Stimulated activated CD4-positive, alpha-beta T cell treated with anti-CD3 and anti-CD28 coated beads, Interleukin-15, amount 100 ng/mL, for 24 hours (primary cell): ENCODE measurements around the gene PAQR9.
"Not testable (repeated sequence)": the region's sequence is repeated elsewhere in the genome, so short reads cannot be mapped to it uniquely, and the experiment has no call there.

Experiments
- DNase-seq: peaks from one replicate; pipeline ENCODE4 v3.0.0-alpha.2; 2020

The PAQR9 gene

GRCh38 chr3:142963516-142964448, at the start of gene PAQR9:
TSS of gene PAQR9 (minus strand) at chr3:142963674. CDS start at chr3:142963336, 338 bp downstream.
- peak; percentile 37 for DNase-seq

DNA sequence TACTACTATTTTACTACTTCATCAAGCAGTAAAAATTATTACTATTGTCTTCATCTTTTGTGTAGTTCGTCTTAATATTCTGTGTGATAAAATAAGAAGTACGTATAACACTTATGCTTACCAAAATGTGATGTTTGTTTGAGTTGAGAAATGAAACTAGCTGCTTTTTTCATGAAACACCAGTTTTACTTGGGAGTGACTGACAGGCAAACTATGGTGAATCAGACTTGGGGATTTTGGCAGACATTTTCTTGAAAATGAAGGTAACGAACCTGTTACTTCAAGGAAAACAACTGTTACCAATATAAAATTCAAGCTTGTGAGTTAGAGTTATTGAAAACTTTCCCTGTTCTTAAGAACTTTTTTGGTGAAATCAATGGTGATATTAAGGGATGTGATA, 48.2 kb upstream of the PAQR9 start:
- no peak for DNase-seq

- DNase-seq, result no peak
Observed at GRCh38 chr3:143010024-143010423, 46.5 kb upstream of the PAQR9 start.

DNA sequence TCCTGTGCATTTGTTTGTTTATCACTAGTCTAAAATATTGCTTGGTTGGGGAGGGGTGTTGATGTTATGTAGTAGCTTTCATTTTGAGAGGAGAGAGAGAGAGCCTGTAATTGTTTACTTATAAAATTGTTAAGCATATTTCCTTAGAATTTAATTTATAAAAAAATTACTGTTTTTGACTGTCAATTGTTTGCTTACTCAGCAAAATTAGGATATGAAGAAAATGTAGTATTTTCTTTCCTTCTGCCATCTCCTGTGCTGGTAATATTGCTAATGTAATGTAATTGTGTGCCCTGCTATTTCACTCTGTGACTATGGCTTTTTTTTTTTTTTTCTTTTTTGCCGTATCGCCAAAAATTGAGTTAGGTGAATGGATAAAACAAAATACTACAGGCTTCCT, 41.3 kb upstream of the PAQR9 start:
- no peak for DNase-seq

GRCh38 chr3:143002727-143003126, 39.3 kb upstream of the PAQR9 start:
- DNase-seq, result no peak

- DNase-seq, result peak; percentile 27
Observed at GRCh38 chr3:143002083-143002712, 38.7 kb upstream of the PAQR9 start.

DNA sequence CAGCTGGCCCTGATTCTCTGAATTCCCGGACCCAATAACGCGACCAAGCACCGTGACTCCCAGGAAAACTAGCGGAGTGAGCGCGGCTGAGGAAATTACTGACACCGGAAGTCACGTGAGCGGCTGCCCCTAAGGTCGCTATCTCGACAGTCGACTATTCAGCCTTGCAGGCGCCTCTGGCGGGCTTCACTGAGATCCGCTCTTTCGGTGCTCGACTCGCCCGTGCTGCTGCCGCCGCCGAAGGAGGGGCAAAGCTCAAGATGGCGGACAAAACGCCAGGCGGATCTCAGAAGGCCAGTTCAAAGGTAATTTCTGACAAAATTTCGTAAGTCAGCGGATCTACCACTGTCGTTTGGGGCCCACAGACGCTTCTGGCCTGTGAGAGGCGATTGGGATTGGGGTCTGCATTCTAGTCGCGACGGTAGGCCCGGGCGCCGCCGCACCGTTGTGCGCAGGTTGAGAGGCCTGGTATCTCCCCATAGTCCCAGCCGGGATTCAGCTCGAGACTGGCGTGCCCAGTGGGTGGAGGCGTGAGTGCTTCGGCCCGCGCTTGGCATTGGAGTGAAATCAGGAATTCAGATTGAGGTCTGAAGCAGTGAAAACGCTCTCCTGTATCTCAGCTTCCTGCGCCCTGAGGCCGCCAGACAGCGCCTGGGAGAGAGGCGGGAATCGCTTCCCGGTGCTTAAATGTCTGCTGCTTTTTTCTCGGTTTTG, 38.1 kb upstream of the PAQR9 start, which contains the start of gene U2SURP:
Gene U2SURP (plus strand): TSS at position 202 of the 714 bp plus-strand sequence. CDS start 59 bp downstream, at position 261.
- peak; percentile 94 for DNase-seq

DNA sequence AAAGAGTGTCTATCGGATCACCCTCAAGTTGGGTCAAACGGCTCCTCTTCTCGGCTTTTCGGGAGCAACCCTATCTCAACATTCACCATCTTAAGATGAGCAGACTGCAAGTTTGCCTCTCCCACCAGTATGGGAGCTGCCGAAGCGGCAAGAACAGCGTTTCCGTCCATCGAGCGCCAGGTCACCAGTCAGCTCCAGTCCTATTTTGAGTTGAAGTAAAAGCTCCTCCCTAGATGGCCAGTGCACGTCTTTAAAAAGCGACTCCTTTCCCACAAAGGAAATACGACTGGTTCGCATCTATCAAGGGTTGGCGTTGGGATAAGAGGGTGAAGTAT, 37.5 kb upstream of the PAQR9 start:
- DNase-seq, result no peak

DNA sequence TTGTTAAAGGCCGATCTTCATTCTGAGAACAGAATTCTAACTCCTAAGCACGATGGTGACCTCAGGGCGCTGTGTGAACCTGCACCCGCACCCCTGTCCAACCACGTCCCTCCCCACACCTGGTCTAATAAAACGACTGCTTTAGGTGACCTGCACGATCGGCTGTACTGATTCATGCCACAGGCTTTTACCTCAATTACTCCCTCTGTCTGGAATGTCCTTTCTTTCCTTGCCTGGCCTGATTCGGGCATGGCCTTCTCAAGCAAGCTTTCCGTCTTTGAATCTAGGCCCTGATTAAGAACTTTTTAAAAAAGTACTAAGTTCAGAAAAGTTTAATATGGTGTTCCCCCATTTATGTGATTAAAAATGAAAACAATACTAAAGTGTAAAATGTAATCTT, 37.1 kb upstream of the PAQR9 start:
- DNase-seq, result no peak

DNA sequence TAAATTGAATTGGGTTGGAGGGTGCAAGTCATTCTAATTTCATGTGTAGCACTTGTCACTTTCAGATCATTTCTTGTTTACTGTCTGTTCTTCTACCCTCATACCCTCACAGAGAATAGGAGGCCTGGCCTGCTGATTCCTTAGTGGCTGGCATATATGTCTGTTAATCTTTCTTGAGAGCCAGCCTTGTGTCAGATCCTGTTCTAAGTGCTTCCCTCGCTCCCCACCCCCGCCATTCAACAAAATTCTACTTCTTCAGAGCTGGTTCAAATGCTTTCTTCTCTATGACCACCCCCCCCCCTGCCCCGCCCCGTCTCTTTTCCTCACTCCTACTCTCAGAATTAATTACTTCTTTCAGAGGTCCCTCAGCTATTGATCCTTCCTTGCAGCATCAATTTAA, 36.4 kb upstream of the PAQR9 start:
- no peak for DNase-seq

- DNase-seq, result no peak
Observed at GRCh38 chr3:142998439-142998838, 35.0 kb upstream of the PAQR9 start.

GRCh38 chr3:142997330-142997729, 33.9 kb upstream of the PAQR9 start:
- no peak for DNase-seq

GRCh38 chr3:142993958-142994442, 30.5 kb upstream of the PAQR9 start:
- DNase-seq, result peak; percentile 69

- DNase-seq, result no peak
Observed at GRCh38 chr3:142992323-142992722, 28.8 kb upstream of the PAQR9 start.

- DNase-seq, result no peak
Observed at GRCh38 chr3:142990721-142991120, 27.2 kb upstream of the PAQR9 start.

DNA sequence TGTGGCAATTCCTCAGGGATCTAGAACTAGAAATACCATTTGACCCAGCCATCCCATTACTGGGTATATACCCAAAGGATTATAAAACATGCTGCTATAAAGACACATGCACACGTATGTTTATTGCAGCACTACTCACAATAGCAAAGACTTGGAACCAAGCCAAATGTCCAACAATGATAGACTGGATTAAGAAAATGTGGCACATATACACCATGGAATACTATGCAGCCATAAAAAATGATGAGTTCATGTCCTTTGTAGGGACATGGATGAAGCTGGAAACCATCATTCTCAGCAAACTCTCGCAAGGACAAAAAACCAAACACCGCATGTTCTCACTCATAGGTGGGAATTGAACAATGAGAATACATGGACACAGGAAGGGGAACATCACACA, 25.4 kb upstream of the PAQR9 start:
- not testable (repeated sequence) for DNase-seq

- not testable (repeated sequence) for DNase-seq
Observed at GRCh38 chr3:142988221-142988620, 24.7 kb upstream of the PAQR9 start.

GRCh38 chr3:142987707-142988106, 24.2 kb upstream of the PAQR9 start:
- no peak for DNase-seq

- no peak for DNase-seq
Observed at GRCh38 chr3:142987080-142987700, 23.7 kb upstream of the PAQR9 start.

DNA sequence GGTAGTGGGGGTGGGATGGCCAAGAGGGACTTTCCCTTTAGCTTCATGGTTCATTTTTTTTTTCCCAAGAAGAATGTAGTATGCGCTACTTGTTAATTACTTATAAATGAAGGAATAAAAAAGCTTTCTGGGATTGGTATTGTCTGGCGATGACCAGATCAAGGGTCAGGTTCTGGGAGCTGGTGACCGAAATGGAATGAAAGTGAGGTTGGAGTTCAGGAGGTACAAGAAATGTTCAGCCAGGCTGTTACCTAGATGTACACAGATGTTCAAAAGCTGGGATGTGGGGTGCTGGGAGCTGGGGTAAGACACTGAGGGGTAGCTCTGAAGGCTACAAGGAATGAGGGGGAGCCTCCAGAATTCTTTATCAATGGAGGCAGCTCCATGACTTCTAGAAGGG, 20.8 kb upstream of the PAQR9 start:
- no peak for DNase-seq

DNA sequence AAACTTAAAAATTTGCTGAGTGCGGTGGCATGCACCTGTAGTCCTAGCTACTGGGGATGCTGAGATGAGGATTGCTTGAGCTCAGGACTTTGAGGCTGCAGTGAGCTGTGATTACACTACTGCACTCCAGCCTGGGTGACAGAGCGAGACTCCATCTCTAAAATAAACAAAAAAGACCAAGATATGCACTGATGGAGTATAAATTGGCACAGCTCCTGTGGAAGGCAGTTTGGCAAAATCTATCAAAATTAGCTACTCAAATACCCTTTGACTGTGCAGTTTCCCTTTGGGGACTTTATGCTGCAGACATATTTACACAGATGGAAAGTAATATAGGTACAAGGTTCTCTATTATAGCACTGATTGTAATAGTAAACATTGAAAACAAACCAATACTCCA, 19.8 kb upstream of the PAQR9 start:
- DNase-seq, result no peak

DNA sequence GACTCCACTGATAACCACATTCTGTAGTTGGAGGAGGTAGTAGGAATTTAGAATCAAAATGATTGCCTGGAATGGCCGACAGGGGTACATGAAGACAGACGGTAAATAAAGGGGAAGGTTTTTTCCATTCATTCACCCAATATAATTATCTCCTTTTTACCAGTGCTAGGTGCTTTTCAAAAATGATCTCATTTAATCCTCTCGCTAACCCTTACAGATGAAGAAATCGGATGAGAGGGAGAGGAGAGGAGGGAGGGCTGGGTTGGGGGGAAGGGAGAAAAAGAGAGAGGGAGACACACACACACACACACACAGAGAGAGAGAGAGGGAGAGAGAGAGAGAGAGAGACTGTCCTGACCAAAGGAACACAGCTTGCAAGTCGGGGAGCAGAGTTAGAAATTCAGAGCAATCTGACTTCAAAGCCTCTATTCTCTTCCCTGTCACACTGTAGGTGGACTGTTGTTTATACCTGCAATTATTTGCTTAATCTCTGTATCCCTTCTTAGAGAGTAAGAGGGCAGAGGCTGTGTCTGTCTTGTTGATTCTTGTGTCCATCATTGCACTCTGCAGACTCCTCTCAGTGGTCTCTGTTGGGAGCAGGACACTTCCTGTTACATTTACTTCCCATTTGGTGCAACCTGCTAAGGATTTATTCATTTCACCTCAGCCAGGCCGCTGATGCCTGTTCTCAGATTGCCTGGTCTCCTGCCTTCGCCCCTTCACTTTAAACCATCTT, 18.7 kb upstream of the PAQR9 start:
- DNase-seq, result no peak
